GM10266 (cell line): ENCODE results near the gene APBA2.
"Not testable (repeated sequence)": the region's sequence is repeated elsewhere in the genome, so short reads cannot be mapped to it uniquely, and the experiment has no call there.

Experiments
- DNase-seq: peaks from one replicate; pipeline ENCODE4 v3.0.0; 2012; ENCODE audit errors: extremely low spot score
- CTCF ChIP-seq: IDR thresholded peaks from 2 replicates; pipeline ENCODE4 v1.5.1; 2012; ENCODE audit warnings: mild to moderate bottlenecking, low read depth; ENCODE audit not compliant: control insufficient read depth, insufficient read depth; ENCODE audit errors: missing control alignments

Gene APBA2

DNA sequence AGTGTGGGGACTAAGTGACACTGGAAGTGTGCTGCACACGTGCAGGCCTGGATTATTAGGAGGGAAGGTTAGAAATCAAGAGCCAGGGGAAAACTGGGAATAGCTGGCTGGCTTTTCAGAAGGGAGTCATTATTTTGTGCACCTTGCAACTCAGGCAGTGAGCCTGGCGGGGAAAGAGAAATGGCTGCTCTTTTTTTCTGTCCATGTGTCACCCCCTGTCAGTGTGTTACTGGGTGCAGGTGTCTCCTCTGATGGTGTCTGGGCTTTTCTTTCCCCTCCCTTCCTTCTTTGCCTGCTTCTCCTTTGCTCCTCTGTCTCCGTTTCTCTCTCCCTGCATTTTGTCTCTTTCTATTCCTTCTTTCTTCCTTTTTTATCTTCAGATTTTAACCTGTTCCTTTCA is 130.7 kb downstream of the APBA2 start:
- TF ChIP-seq CTCF, result no peak
- DNase-seq, result no peak

- no peak for DNase-seq
These were observed 132.5 kb downstream of the APBA2 start for GRCh38 chr15:29018120-29018805.

GRCh38 chr15:29018995-29019976 is 133.5 kb downstream of the APBA2 start:
- no peak for TF ChIP-seq CTCF
- DNase-seq, result no peak

More at GRCh38 chr15:29018120-29018805, 132.5 kb downstream of the APBA2 start:
- no peak for TF ChIP-seq CTCF

DNA sequence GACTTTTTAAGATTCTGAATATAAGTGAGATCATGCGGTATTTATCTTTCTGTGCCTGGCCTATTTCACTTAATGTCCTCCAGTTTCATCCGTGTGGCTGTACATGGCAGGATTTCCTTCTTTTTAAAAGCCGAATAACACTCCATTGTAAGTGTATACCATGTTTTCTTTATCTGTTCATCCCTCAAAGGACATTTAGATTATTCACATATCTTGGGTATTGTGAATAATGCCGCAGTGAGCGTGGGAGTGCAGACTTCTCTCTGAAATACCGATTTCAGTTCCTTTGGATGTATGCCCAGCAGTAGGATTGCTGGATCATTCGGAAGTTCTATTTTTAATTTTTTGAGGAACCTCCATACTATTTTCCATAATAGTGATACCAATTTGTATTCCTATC is 136.1 kb downstream of the APBA2 start:
- DNase-seq, result no peak
- no peak for TF ChIP-seq CTCF

- TF ChIP-seq CTCF, result no peak
- DNase-seq, result no peak
These were observed 138.9 kb downstream of the APBA2 start for GRCh38 chr15:29024662-29025061.

- not testable (repeated sequence) for DNase-seq
These were observed 139.6 kb downstream of the APBA2 start for GRCh38 chr15:29025411-29025810.

GRCh38 chr15:29028158-29028557 is 142.4 kb downstream of the APBA2 start:
- DNase-seq, result not testable (repeated sequence)

GRCh38 chr15:29029651-29030195 is 143.9 kb downstream of the APBA2 start:
- TF ChIP-seq CTCF, result no peak

More at GRCh38 chr15:29029651-29030195, 143.9 kb downstream of the APBA2 start:
- no peak for DNase-seq
